T-helper 22 cell (primary cell): ENCODE measurements around the gene CECR2.

ENCODE experiments used
- DNase-seq: peaks from one replicate; pipeline ENCODE4 v3.0.0-alpha.2; 2020; ENCODE audit warnings: low read depth

Gene CECR2

GRCh38 chr22:17451316-17451715 lies 82.1 kb downstream of the CECR2 start:
- no peak for DNase-seq

- no peak for DNase-seq
Observed at GRCh38 chr22:17460895-17461294, 91.6 kb downstream of the CECR2 start.

GRCh38 chr22:17470880-17471500 lies 101.7 kb downstream of the CECR2 start:
- no peak for DNase-seq

- DNase-seq: no peak
Observed at GRCh38 chr22:17471886-17472535, 102.8 kb downstream of the CECR2 start.

- no peak for DNase-seq
Observed at GRCh38 chr22:17472932-17473331, 103.7 kb downstream of the CECR2 start.

DNA sequence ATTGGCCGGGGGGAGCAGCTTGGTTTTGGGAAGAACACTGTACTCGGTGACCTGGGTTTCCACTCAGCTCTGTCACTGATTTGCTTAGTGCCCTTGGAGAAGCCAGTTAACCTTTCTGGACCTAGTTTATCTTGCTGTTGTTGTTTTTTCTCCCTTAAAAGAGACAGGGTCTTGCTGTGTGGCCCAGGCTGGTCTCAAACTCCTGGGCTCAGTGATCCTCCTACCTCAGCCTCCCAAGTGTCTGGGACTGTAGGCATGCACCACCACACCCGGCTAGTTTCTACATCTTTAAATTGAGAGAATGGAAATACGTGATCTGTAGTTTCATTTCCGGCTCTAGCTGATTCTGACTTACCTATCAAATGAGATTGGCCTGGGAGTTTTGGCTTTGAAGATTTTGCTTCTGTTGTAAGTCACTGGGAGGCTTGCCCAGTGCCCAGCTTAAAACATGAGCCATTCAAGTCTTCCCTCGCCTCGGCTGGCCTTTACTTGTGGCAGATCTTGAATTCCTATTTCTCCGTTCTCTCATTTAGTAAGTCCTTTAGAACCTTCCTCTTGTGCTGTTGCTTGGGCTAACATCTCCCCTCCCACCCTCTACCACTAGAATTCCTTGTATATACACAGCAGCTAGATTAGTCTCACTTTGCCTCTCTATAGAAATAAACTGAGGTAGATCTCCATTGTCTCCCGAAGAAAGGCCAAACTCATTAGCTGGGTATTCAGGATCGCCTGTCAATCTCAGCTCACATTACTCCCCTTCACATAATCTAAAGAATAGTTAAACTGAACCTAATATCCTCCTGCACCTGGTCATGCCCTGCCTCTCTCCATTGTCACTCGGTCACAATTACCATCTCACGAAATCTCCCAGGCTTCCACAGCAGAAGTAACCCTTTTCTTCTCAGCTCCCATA lies 106.3 kb downstream of the CECR2 start:
- DNase-seq: no peak

DNA sequence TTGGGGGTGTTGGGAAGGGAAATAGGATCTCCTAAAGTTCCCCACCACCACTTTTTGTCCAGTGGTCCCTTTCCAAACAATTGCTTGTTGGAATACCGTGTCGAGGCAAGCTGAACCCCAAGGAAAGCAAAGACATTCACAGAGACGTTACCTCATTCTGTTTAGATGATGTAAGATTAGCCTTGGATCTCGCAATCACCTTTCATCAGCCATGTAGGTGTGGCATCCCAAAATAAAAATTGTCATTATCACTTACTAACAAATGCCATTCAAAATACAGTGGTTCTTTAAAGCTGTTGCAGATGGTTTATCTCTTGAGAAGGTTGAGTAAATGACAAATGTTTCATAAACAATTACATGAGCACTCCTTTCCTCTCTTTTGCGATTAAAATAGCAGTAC lies 107.6 kb downstream of the CECR2 start:
- no peak for DNase-seq

- no peak for DNase-seq
Observed at GRCh38 chr22:17477391-17477833, 108.2 kb downstream of the CECR2 start.

- no peak for DNase-seq
Observed at GRCh38 chr22:17479135-17479534, 109.9 kb downstream of the CECR2 start.

DNA sequence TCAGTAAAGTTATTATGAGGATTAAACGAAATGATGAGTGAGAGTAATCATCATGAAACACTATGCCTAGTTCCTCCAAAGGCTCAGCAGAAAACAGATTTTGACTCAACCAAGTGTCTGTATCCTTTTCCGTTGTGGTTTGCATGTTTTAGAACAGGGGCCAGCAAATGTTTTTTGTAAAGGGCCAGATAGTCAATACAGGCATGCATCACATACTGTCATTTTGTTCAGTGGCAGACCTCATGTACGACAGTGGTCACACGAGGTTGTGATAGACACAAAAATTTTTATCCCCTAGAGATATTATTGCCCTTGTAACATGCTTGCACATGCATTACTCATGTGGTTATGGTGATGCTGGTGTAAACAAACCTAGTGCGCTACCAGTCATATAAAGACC lies 112.2 kb downstream of the CECR2 start:
- no peak for DNase-seq

DNA sequence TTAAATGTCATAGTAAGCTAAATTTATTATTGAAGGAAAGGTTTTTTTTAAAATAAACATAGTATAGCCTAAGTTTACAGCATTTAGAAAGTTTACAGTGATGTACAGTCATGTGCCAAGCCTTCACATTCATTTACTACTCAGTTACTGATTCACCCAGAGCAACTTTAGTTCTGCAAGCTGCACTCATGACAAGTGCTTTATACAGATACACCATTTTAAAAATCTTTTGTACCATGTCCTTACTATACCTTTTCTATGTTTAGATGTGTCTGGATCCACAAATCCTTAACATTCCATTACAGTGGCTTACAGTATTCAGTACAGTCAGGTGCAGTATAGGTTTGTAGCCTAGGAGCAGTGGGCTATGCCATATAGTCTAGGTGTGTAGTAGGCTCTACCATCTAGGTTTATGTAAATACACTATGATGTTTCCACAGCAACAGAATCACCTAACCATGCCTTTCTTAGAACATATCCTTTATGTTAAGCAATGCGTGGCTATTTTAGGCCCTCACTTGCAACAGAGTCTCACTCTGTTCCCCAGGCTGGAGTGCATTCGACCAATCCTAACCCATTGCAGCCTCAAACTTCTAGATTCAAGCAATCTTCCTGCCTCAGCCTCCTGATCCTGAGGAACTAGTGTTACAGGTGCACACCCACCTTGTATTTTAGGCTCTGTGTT lies 114.6 kb downstream of the CECR2 start:
- no peak for DNase-seq

DNA sequence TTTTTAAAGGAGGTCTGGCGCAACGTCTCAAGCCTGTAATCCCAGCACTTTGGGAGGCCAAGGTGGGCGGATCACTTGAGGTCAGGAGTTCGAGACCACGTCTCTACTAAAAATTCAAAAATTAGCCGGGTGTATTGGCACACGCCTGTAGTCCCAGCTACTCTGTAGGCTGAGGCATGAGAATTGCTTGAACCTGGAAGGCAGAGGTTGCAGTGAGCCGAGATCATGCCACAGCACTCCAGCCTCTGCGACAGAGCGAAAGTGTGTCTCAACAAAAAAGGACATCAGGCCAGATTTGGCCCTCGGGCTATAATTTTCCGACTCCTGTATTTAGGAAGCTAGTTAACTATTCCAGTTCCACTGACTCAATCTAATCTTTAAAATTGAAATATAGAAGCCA lies 115.3 kb downstream of the CECR2 start:
- DNase-seq: no peak

DNA sequence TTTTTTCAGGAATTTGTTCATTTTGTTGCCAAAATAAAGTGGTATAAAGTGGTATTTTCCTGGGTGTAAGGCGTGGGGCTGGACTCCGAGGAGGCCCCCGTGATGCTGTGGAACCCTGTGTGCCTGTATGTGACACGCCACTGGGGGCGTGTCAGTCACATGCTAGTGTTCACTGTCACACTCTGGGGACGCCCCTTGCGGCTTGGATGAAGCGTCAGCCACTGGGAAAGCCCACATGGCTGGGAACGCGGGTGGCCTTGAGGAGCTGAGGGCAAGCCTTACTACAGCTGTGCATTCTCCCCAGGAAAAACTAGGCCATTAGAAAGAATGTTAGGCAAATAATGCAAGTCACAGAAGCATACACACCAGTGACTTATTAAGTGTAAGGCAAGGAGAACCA lies 117.1 kb downstream of the CECR2 start:
- DNase-seq: no peak

DNA sequence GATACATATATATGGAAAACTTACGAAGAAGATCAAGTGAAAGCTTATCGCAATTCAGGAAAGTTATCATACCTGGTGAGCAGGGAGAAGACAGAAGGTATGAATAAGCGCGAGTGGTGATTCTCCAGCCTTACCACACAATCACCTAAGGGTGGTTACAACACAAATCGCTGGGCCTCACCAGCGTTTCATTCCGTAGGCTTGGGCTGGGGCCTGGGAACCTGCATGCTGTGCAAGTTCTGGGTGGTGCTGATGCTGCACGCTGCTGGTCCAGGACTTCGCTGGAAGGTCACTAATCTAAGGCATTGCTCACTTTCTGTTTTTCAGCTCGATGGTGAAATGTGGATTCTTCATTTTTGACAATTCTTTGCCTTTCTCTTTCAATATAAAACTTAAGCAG lies 117.5 kb downstream of the CECR2 start:
- DNase-seq: no peak

DNA sequence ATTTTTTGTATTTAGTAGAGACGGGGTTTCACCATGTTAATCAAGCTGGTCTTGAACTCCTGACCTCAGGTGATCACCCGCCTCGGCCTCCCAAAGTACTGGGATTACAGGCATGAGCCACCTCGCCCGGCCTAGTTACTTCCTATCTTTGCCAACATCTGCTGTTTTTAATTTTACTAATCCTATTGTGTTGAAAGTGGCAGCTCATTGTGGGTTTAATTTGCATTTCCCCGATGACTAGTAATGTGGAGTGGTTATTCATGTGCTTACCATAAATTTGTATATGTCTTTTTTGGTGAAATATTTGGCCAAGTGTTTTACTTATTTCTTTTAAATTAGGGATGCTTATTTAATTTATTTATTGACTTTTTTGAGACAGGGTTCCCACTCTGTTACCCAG lies 119.8 kb downstream of the CECR2 start:
- DNase-seq: no peak

GRCh38 chr22:17491090-17491640 lies 121.9 kb downstream of the CECR2 start:
- DNase-seq: no peak

DNA sequence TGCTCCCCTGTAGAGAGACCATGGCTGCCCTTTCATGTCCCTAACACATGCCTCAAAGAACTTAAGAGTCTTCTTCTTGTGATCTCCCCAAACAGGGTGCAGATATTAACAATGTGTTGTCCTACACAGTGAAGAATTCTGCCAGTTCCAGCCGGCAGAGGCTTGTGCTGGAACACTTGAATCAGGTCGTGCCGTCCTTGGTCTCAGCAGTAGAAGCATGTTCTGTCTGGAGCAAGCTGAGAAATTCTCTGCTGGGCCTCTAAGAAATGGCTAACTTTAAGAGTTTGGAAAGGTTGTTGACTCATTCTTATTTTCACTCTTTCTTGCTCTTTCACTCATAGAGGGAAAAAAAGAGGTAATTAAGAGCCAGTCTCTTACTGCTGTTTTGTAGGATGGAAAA lies 123.0 kb downstream of the CECR2 start:
- DNase-seq: no peak

DNA sequence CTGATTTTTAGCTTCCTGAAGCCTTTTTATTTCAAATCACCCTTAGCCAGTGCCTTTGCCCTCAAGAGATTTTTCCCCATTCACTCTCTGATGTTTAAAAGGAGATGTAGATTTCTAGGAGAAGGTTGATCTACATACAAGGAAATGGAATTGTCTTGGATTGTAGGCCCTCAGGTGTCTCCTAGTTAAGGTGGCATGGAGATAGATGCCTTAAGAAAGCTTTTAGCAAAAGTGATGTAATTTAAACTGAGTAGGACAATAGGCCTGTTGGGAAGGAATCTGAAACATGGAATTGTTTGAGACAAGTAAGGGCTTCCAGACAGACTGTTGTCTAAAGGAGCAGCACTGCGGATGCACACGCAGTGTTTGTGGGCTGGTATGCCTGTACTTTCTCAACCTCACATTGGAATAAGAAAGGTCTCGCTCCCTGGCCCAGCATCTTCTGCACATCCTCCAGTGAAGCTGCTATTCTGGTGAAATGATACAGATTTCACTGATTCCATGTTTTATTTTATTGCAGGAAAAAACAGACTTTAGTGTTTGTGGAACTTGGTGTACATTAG lies 124.2 kb downstream of the CECR2 start:
- DNase-seq: no peak

DNA sequence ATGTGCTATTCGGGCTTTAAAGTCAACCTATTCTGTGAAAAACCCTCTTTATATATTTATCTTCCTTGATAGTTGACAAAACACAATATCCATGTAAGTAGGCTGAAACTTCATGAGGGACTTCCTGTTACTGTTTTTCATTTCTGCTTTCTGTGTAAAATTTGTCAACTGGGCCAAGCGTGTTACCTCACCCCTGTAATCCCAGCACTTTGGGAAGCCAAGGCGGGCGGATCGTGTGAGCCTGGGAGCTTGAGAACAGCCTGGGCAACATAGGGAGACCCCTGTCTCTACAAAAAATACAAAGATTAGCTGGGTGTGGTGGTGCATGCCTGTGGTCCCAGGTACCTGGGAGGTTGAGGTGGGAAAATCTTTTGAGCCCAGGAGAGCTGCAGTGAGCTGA lies 127.6 kb downstream of the CECR2 start:
- no peak for DNase-seq

DNA sequence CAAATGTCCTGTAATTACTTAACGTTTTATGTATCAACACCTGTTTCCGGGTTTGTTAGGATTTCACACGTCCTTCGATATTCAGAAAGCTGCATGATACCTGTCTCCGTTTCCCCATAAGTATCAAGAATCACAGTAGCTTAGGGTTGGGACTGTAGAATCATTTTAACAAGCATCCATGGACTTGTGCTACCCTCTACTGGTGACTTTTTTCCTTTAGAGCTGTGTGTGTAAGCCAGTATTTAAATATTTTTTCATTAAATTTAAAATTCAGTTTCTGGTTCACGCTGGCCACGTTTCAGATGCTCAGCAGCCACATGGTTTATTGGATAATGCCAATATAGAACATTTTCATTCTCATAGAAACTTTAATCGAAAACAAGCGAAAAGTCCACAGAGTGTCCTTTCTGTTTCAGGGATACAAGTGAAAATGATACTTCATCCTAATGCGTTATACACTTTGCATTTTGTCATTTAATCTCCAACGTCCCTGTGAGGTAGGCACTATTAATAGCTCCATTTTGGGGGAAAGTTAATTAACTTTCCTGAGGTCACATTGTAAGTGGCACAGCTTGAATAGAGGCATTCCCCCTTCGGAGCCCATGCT lies 132.5 kb downstream of the CECR2 start:
- no peak for DNase-seq

DNA sequence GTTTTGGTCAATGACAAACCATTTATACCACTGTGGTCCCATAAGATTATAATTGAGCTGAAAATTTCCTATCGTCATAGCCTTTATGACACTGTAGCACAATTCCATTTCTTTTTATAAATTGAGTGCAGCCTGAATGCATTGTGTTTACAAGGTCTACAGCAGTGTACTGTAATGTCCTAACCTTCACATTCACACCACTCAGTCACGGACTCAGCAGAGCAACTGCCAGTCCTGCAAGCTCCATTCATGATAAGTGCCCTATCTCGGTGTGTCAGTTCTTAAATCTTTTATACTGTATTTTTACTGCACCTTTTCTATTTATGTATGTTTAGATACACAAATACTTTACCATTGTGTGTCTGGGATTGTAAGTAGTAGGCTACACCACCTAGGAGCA lies 138.8 kb downstream of the CECR2 start:
- DNase-seq: no peak
